HG02623 (cell line): ENCODE results near the gene WHRN.

Experiments used
- ATAC-seq: cut with Tn5 transposase; IDR thresholded peaks from one replicate; pipeline ENCODE4 v1.9.1; 2021; ENCODE audit warnings: moderate library complexity; ENCODE audit not compliant: unreplicated experiment

Gene WHRN

GRCh38 chr9:114369216-114370130, 135.8 kb downstream of the WHRN start:
- no peak for ATAC-seq

GRCh38 chr9:114367772-114368569, 137.3 kb downstream of the WHRN start:
- no peak for ATAC-seq

DNA sequence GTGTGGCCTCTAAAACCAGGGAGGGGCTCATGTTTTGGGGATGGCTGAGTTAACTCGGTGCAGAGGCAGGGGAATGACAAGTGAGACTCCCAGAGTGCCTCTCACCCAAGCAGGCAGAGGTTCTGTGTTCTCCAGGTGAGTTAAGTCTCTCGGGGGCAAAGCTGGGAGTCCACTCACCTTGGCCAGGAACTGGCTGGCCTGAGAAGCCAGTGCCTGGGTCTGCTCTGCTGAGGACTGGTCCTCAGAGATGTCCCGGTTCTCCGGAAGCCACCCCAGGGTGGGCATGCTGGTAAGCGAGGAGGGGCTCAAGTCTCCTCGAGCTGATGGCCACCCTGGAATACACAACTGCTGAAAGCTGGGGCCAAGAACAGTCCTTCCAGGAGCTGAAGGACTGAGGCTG, 137.9 kb downstream of the WHRN start:
- no peak for ATAC-seq

- peak; percentile 31 for ATAC-seq
Observed at GRCh38 chr9:114366334-114367128, 138.7 kb downstream of the WHRN start.

- ATAC-seq = no peak
Observed at GRCh38 chr9:114365194-114365593, 140.1 kb downstream of the WHRN start.

- ATAC-seq = no peak
Observed at GRCh38 chr9:114364134-114365041, 140.9 kb downstream of the WHRN start.

GRCh38 chr9:114363424-114363823, 141.8 kb downstream of the WHRN start:
- no peak for ATAC-seq

GRCh38 chr9:114362394-114362793, 142.9 kb downstream of the WHRN start:
- no peak for ATAC-seq

DNA sequence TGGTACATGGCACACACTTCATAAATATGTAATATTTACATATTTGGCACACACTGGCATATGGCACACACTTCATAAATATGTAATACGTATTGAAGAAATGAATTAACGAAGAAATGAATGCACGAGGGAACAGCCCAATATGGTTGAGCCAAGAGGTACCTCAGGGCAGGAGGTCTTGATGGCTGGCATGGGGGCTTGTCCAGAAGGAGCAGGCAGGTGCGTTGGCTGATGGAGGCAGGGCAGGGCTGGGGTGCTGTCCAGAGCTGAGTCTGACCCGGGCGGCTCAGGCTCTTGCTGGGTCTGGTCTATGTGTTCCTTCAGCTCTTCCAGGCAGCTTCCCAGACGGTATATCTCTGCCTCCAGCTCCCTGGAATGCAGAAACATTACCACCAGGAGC, 143.7 kb downstream of the WHRN start:
- no peak for ATAC-seq

DNA sequence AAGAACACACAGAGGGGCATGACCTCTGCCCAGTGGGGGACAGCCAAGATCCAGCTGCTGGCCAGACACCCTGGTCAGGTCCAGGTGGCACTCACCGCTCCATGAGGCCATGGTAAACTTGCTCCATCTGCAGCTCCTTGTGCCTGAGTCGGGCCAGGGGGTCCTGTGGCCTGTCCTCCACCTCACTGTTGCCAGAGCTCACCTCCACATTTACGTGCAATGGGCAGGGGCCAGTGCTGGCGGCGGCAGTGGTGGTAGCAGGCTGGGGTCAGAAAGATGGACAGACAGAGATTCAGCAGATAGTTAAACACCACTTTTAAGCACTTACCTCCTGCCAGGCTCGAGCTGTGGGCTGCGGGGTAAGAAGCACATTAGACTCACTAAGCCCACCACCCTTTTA, 145.5 kb downstream of the WHRN start:
- ATAC-seq = no peak

- no peak for ATAC-seq
Observed at GRCh38 chr9:114357911-114358328, 147.4 kb downstream of the WHRN start.

GRCh38 chr9:114357360-114357759, 147.9 kb downstream of the WHRN start:
- no peak for ATAC-seq

DNA sequence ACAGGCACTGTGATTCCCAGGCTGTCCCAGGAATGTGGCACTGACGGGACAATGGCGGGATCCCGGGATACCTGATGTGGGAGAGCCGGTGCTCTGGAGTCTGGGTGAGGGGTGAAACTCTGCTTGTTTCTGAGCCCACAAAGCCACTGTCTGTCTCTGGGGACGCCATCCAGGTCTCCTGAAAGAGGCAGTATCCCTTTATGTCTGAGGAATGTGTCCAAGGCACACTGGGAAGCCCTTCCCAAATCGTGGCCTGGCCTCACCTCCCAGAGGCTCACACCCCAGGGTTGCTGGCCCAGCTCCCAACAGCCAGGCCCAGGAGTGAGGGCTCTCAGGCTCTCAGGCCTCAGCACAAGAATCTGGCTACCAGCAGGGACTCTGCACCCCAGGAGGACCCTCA, 148.5 kb downstream of the WHRN start:
- no peak for ATAC-seq

DNA sequence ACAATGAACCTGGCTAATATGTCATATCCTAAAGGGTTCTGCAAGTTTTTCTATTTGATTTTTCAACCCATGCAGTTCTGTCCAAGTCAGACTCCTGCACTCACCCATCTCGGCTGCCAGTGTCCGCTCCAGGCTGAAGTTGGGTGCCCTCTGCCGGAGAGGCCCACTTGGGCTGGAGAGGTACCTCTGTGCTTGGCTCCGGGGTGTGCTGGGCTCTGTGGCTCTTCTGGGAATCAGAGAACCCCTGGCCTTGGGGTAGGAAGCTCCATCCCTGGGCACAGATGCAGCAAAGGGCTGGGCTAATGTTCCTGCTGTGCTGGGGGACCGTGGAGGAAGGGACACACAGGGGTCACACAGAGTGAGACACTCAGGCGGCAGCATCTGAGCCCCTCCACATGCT, 149.5 kb downstream of the WHRN start:
- ATAC-seq = no peak
